ENCODE data around the gene PTPRO. TPM values are rescaled to one million over a fixed set of nuclear protein-coding genes. Genes with fewer than 3 reads are reported as not detected.

The PTPRO gene
- polyA plus RNA-seq, 2 of the 4 experiments (the other 2 are of a cell fraction) = 0.04 TPM; not detected in 1

GRCh38 chr12:15625075-15625474 lies 302.8 kb downstream of the PTPRO start (continued):
- TF ChIP-seq SREBF2 (IDR thresholded peaks at IDR 0.05) (no peak), EHF (CRISPR knock-in tag; IDR thresholded peaks at IDR 0.05) (no peak), MAX (IDR thresholded peaks at IDR 0.05) (no peak), ESRRA (IDR thresholded peaks at IDR 0.05; ENCODE audit: borderline replicate concordance, low read length) (no peak), HES2 (IDR thresholded peaks at IDR 0.05) (no peak), FOSL2 (IDR thresholded peaks at IDR 0.05) (no peak), FOSL2 (CRISPR knock-in tag; IDR thresholded peaks at IDR 0.05) (no peak), ATOH8 (CRISPR knock-in tag; IDR thresholded peaks at IDR 0.05; ENCODE audit: low read depth) (no peak)

- DNase-seq (ENCODE audit: low read depth in 1 of 2, low spot score in 1 of 2) = peak in 1 of 2 experiments; percentile 30
- no peak; a peak in 2 of 6 replicates for ATAC-seq
- H3K4me3 ChIP-seq = no peak overlapping the region
- peak overlapping the region; percentile 85 for H3K4me2 ChIP-seq
- peak overlapping the region; percentile 86 to 89 for H3K27ac ChIP-seq
- ChIA-PET CTCF (interaction anchor here (1.3 to 1.4 kb wide), 2 partner anchors 15 to 38 kb away, joined by 3 to 5 read pairs; no protein-coding TSS in a partner anchor), POLR2A (interaction anchor here (0.9 to 1.3 kb wide), 2 partner anchors 160 to 161 kb away, joined by 3 to 4 read pairs; partner anchors contain the start of gene EPS8)
- no peaks in the 10 kb centered on the region for H3K9me3 ChIP-seq
- FAIRE-seq = peak; percentile 59
- WGBS (ENCODE audit: missing lambda C conversion rate) = 57% methylated on average over 4 of the region's 4 CpGs
- H3K4me1 ChIP-seq = peaks cover 65% of the 10 kb centered on the region
- TF ChIP-seq HOXB5 (CRISPR knock-in tag; IDR thresholded peaks at IDR 0.05) = peak; percentile 73; the same call in 1 of the 2 replicates
- no peak for TF ChIP-seq TFCP2L1 (CRISPR knock-in tag; IDR thresholded peaks at IDR 0.05)
- no peak for TF ChIP-seq REST (IDR thresholded peaks at IDR 0.05)
- peak; percentile 89 for TF ChIP-seq EHF (CRISPR knock-in tag; IDR thresholded peaks at IDR 0.05)
- TF ChIP-seq ESRRA (IDR thresholded peaks at IDR 0.05; ENCODE audit: borderline replicate concordance, low read length) = no peak
- no peak for TF ChIP-seq ZNF302 (CRISPR knock-in tag; IDR thresholded peaks at IDR 0.05)
- no peak for TF ChIP-seq CHD2 (IDR thresholded peaks at IDR 0.05; ENCODE audit: low read length, partially characterized antibody)
- TF ChIP-seq ZSCAN20 (CRISPR knock-in tag; IDR thresholded peaks at IDR 0.05) = peak; percentile 63
- no peak for TF ChIP-seq ELK1 (IDR thresholded peaks at IDR 0.05; ENCODE audit: low read depth, low read length)
- TF ChIP-seq MYC (IDR thresholded peaks at IDR 0.05; ENCODE audit: borderline replicate concordance, low read length) = no peak
- TF ChIP-seq SMC3 (IDR thresholded peaks at IDR 0.05) = no peak
- TF ChIP-seq CBX8 (IDR thresholded peaks at IDR 0.05) = no peak
- no peak for TF ChIP-seq CBX2 (IDR thresholded peaks at IDR 0.05; ENCODE audit: borderline replicate concordance, low read depth)
- no peak for TF ChIP-seq RARB (CRISPR knock-in tag; IDR thresholded peaks at IDR 0.05)
- peak; percentile 68 for TF ChIP-seq HEYL (CRISPR knock-in tag; IDR thresholded peaks at IDR 0.05)
- TF ChIP-seq TP53 (CRISPR knock-in tag; IDR thresholded peaks at IDR 0.05) = no peak
- 0 out of 2 replicates have a peak, but pooled peaks have one; percentile 23 for TF ChIP-seq FOXS1 (CRISPR knock-in tag; IDR thresholded peaks at IDR 0.05)
- no peak for TF ChIP-seq SREBF2 (IDR thresholded peaks at IDR 0.05)
- no peak for TF ChIP-seq POLR2AphosphoS2 (conservative IDR thresholded peaks at IDR 0.05; ENCODE audit: low read length)
- TF ChIP-seq PHF8 (IDR thresholded peaks at IDR 0.05; ENCODE audit: borderline replicate concordance, low read depth) = no peak
- 0 out of 2 replicates have a peak, but pooled peaks have one; percentile 49 for TF ChIP-seq HOXB13 (CRISPR knock-in tag; IDR thresholded peaks at IDR 0.05; ENCODE audit: low read depth)
- TF ChIP-seq NFE2L2 (conservative IDR thresholded peaks at IDR 0.05; ENCODE audit: low read length) = no peak
- no peak for TF ChIP-seq RCOR1 (IDR thresholded peaks at IDR 0.05; ENCODE audit: low read depth, low read length)
- peak; percentile 87 for TF ChIP-seq FOSB (CRISPR knock-in tag; IDR thresholded peaks at IDR 0.05)
- TF ChIP-seq GATA3 (IDR thresholded peaks at IDR 0.05; ENCODE audit: borderline replicate concordance) = no peak
- no peak for TF ChIP-seq E2F6 (IDR thresholded peaks at IDR 0.05; ENCODE audit: borderline replicate concordance, low read depth)
Observed at GRCh38 chr12:15627995-15628945, 306.0 kb downstream of the PTPRO start.

Measured in A549 (cell line).